Activated CD4-positive, alpha-beta T cell treated with anti-CD3 and anti-CD28 coated beads, Interleukin-2, amount 10 ng/mL, durations not matched to agents 24 days and 14 days (primary cell): Measurements from ENCODE around the gene ARHGEF28. TPM values are rescaled to one million over a fixed set of nuclear protein-coding genes. Genes with fewer than 3 reads are reported as not detected.

Source experiments
- DNase-seq: peaks from one replicate; pipeline ENCODE4 v3.0.0; 2022
- H3K27ac Mint-ChIP-seq: one replicate; pipeline ENCODE4 v1.8.0; 2022; ENCODE audit warnings: mild to moderate bottlenecking, mixed read lengths
- H3K27me3 Mint-ChIP-seq: one replicate; pipeline ENCODE4 v1.8.0; 2022; ENCODE audit warnings: mixed read lengths
- H3K36me3 Mint-ChIP-seq: one replicate; pipeline ENCODE4 v1.8.0; 2022; ENCODE audit warnings: low read depth, mild to moderate bottlenecking, mixed read lengths
- H3K4me1 Mint-ChIP-seq: one replicate; pipeline ENCODE4 v1.8.0; 2021; ENCODE audit warnings: mixed read lengths
- H3K4me3 Mint-ChIP-seq: one replicate; pipeline ENCODE4 v1.8.0; 2022; ENCODE audit warnings: mild to moderate bottlenecking, moderate library complexity, mixed read lengths
- H3K9me3 Mint-ChIP-seq: one replicate; pipeline ENCODE4 v1.8.0; 2021; ENCODE audit warnings: mixed read lengths
- intact Hi-C: fragments of 100-400 bp; cut with micrococcal nuclease; formaldehyde crosslinking; loops from one replicate; pipeline ENCODE4 v1.15.1; 2023
- total RNA-seq: library from RNA; stranded (reverse); gene quantifications from 2 replicates; pipeline ENCODE4 v1.2.3, GENCODE V29; 2022

The ARHGEF28 gene
- total RNA-seq, 1 donor from 2014 or later, result 0.14 TPM

GRCh38 chr5:73896668-73897067 is 270.7 kb downstream of the ARHGEF28 start:
- H3K4me1 Mint-ChIP-seq, result peaks cover 10% of the 10 kb centered on the region
- peak; percentile 36 for DNase-seq
- peaks cover 31% of the 10 kb centered on the region for H3K27me3 Mint-ChIP-seq
- intact Hi-C loops, result no loop called here
- H3K36me3 Mint-ChIP-seq, result no peaks in the 10 kb centered on the region
- peaks cover 4% of the 10 kb centered on the region for H3K9me3 Mint-ChIP-seq
- H3K4me3 Mint-ChIP-seq, result no peak overlapping the region
- H3K27ac Mint-ChIP-seq, result no peak overlapping the region

- H3K27me3 Mint-ChIP-seq, result peaks cover 29% of the 10 kb centered on the region
- H3K9me3 Mint-ChIP-seq, result no peaks in the 10 kb centered on the region
- no peak overlapping the region for H3K4me3 Mint-ChIP-seq
- no peaks in the 10 kb centered on the region for H3K36me3 Mint-ChIP-seq
- no peak overlapping the region for H3K27ac Mint-ChIP-seq
- intact Hi-C loops, result loop anchor here (2.0 kb wide), 1 partner anchor 679 kb away; no protein-coding TSS in a partner anchor
- peak; percentile 25 for DNase-seq
- H3K4me1 Mint-ChIP-seq, result peaks cover 10% of the 10 kb centered on the region
These were observed 271.9 kb downstream of the ARHGEF28 start for GRCh38 chr5:73897893-73898292.

GRCh38 chr5:73899055-73899454 is 273.1 kb downstream of the ARHGEF28 start:
- intact Hi-C loops, result loop anchor here (2.0 kb wide), 1 partner anchor 678 kb away; no protein-coding TSS in a partner anchor
- no peak overlapping the region for H3K4me3 Mint-ChIP-seq
- no peaks in the 10 kb centered on the region for H3K36me3 Mint-ChIP-seq
- peaks cover 10% of the 10 kb centered on the region for H3K4me1 Mint-ChIP-seq
- peaks cover 34% of the 10 kb centered on the region for H3K27me3 Mint-ChIP-seq
- DNase-seq, result peak; percentile 45
- H3K27ac Mint-ChIP-seq, result peak overlapping the region; percentile 34
- no peaks in the 10 kb centered on the region for H3K9me3 Mint-ChIP-seq

GRCh38 chr5:73899916-73900315 is 273.9 kb downstream of the ARHGEF28 start:
- H3K4me3 Mint-ChIP-seq, result no peak overlapping the region
- intact Hi-C loops, result loop anchor here (2.0 to 10.0 kb wide), 5 partner anchors 155 to 1017 kb away; partner anchors contain the start of genes GFM2 and NSA2
- peaks cover 10% of the 10 kb centered on the region for H3K4me1 Mint-ChIP-seq
- peaks cover 32% of the 10 kb centered on the region for H3K27me3 Mint-ChIP-seq
- no peaks in the 10 kb centered on the region for H3K36me3 Mint-ChIP-seq
- no peak overlapping the region for H3K27ac Mint-ChIP-seq
- DNase-seq, result peak; percentile 4
- no peaks in the 10 kb centered on the region for H3K9me3 Mint-ChIP-seq

GRCh38 chr5:73900566-73900965 is 274.6 kb downstream of the ARHGEF28 start:
- Mint-ChIP-seq H3K27me3 (peaks cover 29% of the 10 kb centered on the region), H3K4me1 (peaks cover 6% of the 10 kb centered on the region), H3K4me3 (no peak overlapping the region), H3K36me3 (no peaks in the 10 kb centered on the region), H3K9me3 (no peaks in the 10 kb centered on the region), H3K27ac (no peak overlapping the region)
- DNase-seq, result peak; percentile 30
- intact Hi-C loops, result loop anchor here (5.0 to 10.0 kb wide), 4 partner anchors 154 to 1017 kb away; partner anchors contain the start of genes GFM2 and NSA2

- no peak for DNase-seq
- intact Hi-C loops, result loop anchor here (5.0 to 10.0 kb wide), 4 partner anchors 154 to 1016 kb away; partner anchors contain the start of genes GFM2 and NSA2
These were observed 275.0 kb downstream of the ARHGEF28 start for GRCh38 chr5:73901043-73901442.

GRCh38 chr5:73901455-73901854 is 275.5 kb downstream of the ARHGEF28 start:
- Mint-ChIP-seq H3K9me3 (no peaks in the 10 kb centered on the region), H3K36me3 (no peaks in the 10 kb centered on the region), H3K4me3 (no peak overlapping the region), H3K27ac (no peak overlapping the region), H3K27me3 (peaks cover 23% of the 10 kb centered on the region), H3K4me1 (peaks cover 4% of the 10 kb centered on the region)
- no peak for DNase-seq
- intact Hi-C loops, result loop anchor here (5.0 to 10.0 kb wide), 4 partner anchors 153 to 1016 kb away; partner anchors contain the start of genes GFM2 and NSA2

More at GRCh38 chr5:73901043-73901442, 275.0 kb downstream of the ARHGEF28 start:
- Mint-ChIP-seq H3K4me3 (no peak overlapping the region), H3K36me3 (no peaks in the 10 kb centered on the region), H3K27ac (no peak overlapping the region), H3K9me3 (no peaks in the 10 kb centered on the region), H3K4me1 (peaks cover 6% of the 10 kb centered on the region), H3K27me3 (peaks cover 27% of the 10 kb centered on the region)

- H3K27ac Mint-ChIP-seq, result no peak overlapping the region
- H3K36me3 Mint-ChIP-seq, result no peaks in the 10 kb centered on the region
- no peak overlapping the region for H3K4me3 Mint-ChIP-seq
- peak; percentile 70 for DNase-seq
- peaks cover 4% of the 10 kb centered on the region for H3K4me1 Mint-ChIP-seq
- H3K9me3 Mint-ChIP-seq, result no peaks in the 10 kb centered on the region
- peaks cover 26% of the 10 kb centered on the region for H3K27me3 Mint-ChIP-seq
- intact Hi-C loops, result loop anchor here (1.0 to 10.0 kb wide), 5 partner anchors 152 to 1015 kb away; partner anchors contain the start of genes GFM2 and NSA2
These were observed 276.5 kb downstream of the ARHGEF28 start for GRCh38 chr5:73902327-73903051.

- no peaks in the 10 kb centered on the region for H3K9me3 Mint-ChIP-seq
- no peak for DNase-seq
- H3K4me3 Mint-ChIP-seq, result no peak overlapping the region
These were observed 277.2 kb downstream of the ARHGEF28 start for GRCh38 chr5:73903169-73903568.

GRCh38 chr5:73906277-73906676 is 280.3 kb downstream of the ARHGEF28 start:
- no peak for DNase-seq
- Mint-ChIP-seq H3K36me3 (no peaks in the 10 kb centered on the region), H3K27ac (no peak overlapping the region), H3K9me3 (no peaks in the 10 kb centered on the region), H3K27me3 (peaks cover 18% of the 10 kb centered on the region), H3K4me3 (no peak overlapping the region), H3K4me1 (no peaks in the 10 kb centered on the region)
- intact Hi-C loops, result loop anchor here (10.0 kb wide), 3 partner anchors 149 to 859 kb away; partner anchors contain the start of genes GFM2 and NSA2

More at GRCh38 chr5:73903169-73903568, 277.2 kb downstream of the ARHGEF28 start:
- intact Hi-C loops, result loop anchor here (5.0 to 10.0 kb wide), 4 partner anchors 152 to 1014 kb away; partner anchors contain the start of genes GFM2 and NSA2
- H3K27me3 Mint-ChIP-seq, result peaks cover 27% of the 10 kb centered on the region
- H3K36me3 Mint-ChIP-seq, result no peaks in the 10 kb centered on the region
- peaks cover 4% of the 10 kb centered on the region for H3K4me1 Mint-ChIP-seq
- H3K27ac Mint-ChIP-seq, result no peak overlapping the region

GRCh38 chr5:73907164-73907563 is 281.2 kb downstream of the ARHGEF28 start:
- intact Hi-C loops, result loop anchor here (10.0 kb wide), 3 partner anchors 148 to 858 kb away; partner anchors contain the start of genes GFM2 and NSA2
- H3K27me3 Mint-ChIP-seq, result peaks cover 20% of the 10 kb centered on the region

GRCh38 chr5:73908395-73908794 is 282.4 kb downstream of the ARHGEF28 start:
- intact Hi-C loops, result loop anchor here (10.0 kb wide), 3 partner anchors 146 to 856 kb away; partner anchors contain the start of genes GFM2 and NSA2

More at GRCh38 chr5:73907164-73907563, 281.2 kb downstream of the ARHGEF28 start:
- Mint-ChIP-seq H3K4me3 (no peak overlapping the region), H3K4me1 (no peaks in the 10 kb centered on the region), H3K27ac (no peak overlapping the region), H3K9me3 (no peaks in the 10 kb centered on the region), H3K36me3 (no peaks in the 10 kb centered on the region)
- no peak for DNase-seq

GRCh38 chr5:73908846-73909245 is 282.9 kb downstream of the ARHGEF28 start:
- Mint-ChIP-seq H3K9me3 (no peaks in the 10 kb centered on the region), H3K27ac (no peak overlapping the region), H3K27me3 (peaks cover 16% of the 10 kb centered on the region), H3K4me3 (no peak overlapping the region), H3K36me3 (no peaks in the 10 kb centered on the region), H3K4me1 (no peaks in the 10 kb centered on the region)
- intact Hi-C loops, result loop anchor here (10.0 kb wide), 3 partner anchors 146 to 856 kb away; partner anchors contain the start of genes GFM2 and NSA2
- DNase-seq, result no peak

More at GRCh38 chr5:73908395-73908794, 282.4 kb downstream of the ARHGEF28 start:
- Mint-ChIP-seq H3K36me3 (no peaks in the 10 kb centered on the region), H3K27me3 (peaks cover 20% of the 10 kb centered on the region), H3K4me3 (no peak overlapping the region), H3K4me1 (no peaks in the 10 kb centered on the region), H3K9me3 (no peaks in the 10 kb centered on the region), H3K27ac (no peak overlapping the region)
- no peak for DNase-seq

GRCh38 chr5:73909474-73909873 is 283.5 kb downstream of the ARHGEF28 start:
- Mint-ChIP-seq H3K9me3 (no peaks in the 10 kb centered on the region), H3K4me1 (no peaks in the 10 kb centered on the region), H3K27me3 (peaks cover 16% of the 10 kb centered on the region), H3K36me3 (no peaks in the 10 kb centered on the region), H3K4me3 (no peak overlapping the region), H3K27ac (no peak overlapping the region)
- intact Hi-C loops, result loop anchor here (10.0 kb wide), 3 partner anchors 145 to 855 kb away; partner anchors contain the start of genes GFM2 and NSA2
- DNase-seq, result no peak
